ENCODE results near the gene CEP350.
A peak's percentile ranks its signal among the peaks of the same experiment; 100 is the strongest.
"Not testable (repeated sequence)": the region's sequence is repeated elsewhere in the genome, so short reads cannot be mapped to it uniquely, and the experiment has no call there.

CEP350 gene

DNA sequence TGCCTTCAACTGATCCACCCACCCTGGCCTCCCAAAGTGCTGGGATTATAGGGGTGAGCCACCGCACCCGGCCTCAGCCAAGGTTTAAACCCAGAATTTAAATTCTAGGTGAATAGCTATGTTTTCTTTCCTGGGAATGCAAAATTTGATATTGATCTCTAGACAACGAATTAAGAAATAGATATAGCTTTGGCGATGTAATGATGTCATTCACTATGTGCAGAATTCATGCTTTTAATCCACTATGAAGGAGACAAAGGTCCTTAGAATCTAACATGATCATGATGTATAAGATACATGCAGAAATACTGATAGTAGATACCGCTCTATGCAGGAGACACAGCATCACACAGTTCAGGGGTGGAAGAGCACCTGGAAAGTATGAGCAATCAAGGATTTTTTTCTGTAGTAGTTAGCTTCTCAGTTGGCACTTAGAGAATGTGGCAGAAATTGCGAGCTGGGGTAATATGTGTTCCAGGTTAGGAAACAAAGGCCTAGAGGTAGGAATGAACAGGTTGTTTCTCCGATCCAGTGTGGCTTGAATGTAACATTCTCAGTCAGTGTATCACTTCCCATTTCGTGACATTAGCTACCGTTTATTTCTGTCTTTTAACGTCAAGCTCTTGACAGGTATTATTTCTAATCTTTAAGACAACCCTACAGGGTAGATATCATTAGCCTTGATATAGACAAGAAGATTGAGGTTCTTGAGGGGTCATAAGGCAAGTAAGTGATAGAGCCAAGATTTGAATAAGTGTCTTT is 3.0 kb upstream of the CEP350 start:
- no peak for DNase-seq (ENCODE audit: low read depth)

DNA sequence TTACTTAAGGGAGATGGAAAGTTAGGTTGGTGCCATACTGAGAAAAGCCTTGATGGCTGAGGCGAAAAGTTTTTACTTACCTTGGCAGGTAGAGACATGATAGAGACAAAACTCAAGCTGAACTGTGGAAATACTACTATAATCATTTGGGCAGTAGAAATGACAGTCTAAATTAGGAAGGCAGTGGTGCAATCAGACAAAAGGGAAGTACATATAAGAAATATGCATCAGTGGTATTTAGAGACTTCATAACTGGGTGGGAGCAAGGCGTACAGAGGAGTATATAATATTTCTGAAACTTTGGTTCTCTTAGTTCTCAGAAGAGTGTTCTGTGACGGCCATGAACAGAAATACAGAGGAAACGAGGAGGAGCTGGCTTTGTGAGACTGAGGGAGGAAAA is 2.4 kb upstream of the CEP350 start:
- DNase-seq (ENCODE audit: low read depth), result no peak

DNA sequence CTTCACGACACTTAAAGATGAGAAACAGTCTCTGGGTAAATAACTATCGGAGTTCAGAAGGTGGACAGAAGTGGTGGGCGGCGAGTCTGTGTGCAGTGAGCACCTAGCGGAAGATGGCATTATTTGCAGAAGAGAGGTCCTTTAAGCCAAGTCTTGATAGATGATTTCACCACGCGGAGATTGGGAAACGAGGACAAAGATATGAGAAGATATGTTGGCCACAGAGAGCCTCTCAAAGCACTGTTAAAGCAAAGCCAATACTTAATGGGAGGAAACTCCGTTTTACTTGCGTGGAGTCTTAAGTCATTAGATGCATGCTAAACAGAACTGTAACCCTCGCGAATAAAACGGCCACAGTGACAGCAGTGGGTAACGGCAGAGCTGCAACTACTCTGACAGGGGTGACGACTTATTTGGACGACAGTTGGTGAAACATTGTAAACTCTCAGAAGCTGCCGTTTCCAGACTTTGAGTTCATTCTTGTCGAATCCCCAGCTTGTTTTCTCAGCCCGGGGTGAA is 577 bp upstream of the CEP350 start:
- DNase-seq (ENCODE audit: low read depth), result peak; percentile 70

GRCh38 chr1:179955287-179955680 is 674 bp downstream of the CEP350 start:
- DNase-seq (ENCODE audit: low read depth), result peak; percentile 26

DNA sequence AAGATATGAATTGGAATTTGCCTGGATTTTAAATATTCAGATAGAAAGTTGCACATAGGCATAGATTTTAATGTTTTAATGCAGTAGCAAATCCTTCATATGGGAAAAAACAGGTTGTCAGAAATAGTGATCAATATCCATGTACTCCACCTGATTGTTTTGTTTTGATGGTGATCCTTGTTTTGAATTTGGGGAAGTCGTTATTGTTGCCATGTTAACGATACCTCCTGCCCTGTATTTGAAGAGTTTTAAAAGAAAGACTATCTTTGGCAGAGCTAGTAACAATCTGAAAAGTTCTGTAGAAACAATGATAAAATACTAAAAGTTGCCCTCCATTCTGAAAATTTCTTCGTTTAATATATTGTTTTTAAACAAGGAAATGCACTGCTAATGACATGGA is 1.1 kb downstream of the CEP350 start:
- no peak for DNase-seq (ENCODE audit: low read depth)

- DNase-seq (ENCODE audit: low read depth), result no peak
Observed at GRCh38 chr1:179958359-179958758, 3.7 kb downstream of the CEP350 start.

- DNase-seq (ENCODE audit: low read depth), result not testable (repeated sequence)
Observed at GRCh38 chr1:179962168-179962567, 7.6 kb downstream of the CEP350 start.

DNA sequence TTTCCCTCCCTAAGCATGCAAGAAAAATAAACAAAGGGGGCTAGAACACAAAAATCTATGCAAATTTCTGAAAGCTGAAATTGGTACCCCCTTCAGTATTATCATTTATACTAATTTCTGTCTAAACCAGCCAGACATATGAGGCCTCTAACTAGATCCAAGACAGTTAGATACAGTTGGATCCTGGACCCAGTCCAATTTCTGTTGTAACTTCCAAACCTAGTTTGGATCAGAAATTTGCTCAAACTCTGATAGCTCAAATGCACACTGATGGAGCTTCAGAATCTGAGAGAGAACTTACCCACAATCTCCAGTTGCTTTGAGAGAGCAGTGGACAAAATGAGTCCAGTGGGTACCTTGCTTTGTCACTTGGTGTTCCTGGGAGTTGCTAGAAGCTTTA is 11.9 kb downstream of the CEP350 start:
- no peak for DNase-seq (ENCODE audit: low read depth)

DNA sequence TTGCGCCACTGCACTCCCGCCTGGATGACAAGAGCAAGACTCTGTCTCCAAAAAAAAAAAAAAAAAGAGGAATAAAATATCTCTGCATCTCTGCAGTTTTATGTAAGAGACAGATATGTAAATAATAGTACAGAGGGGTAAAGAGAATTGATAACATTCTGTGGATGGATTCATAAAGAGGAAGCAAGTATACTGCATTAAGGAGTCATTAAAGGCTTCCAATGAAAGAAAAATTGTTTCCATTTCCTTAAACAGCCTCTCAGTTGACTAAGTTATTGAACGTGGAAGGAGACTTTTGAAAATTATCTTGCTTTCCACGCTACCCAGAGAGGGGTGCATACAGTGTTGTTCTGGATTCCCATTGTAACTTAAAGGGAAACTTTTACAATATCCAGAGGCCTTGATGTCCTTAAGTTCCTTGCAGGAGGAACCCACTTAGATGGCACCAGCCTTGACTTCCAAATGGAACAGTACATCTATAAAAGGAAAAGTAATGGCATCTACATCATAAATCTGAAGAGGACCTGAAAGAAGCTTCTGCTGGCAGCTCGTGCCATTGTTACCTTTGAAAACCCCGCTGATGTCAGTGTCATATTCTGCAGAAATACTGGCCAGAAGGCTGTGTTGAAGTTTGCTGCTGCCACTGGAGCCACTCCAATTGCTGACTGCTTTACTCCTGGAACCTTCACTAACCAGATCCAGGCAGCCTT is 13.8 kb downstream of the CEP350 start:
- no peak for DNase-seq (ENCODE audit: low read depth)

DNA sequence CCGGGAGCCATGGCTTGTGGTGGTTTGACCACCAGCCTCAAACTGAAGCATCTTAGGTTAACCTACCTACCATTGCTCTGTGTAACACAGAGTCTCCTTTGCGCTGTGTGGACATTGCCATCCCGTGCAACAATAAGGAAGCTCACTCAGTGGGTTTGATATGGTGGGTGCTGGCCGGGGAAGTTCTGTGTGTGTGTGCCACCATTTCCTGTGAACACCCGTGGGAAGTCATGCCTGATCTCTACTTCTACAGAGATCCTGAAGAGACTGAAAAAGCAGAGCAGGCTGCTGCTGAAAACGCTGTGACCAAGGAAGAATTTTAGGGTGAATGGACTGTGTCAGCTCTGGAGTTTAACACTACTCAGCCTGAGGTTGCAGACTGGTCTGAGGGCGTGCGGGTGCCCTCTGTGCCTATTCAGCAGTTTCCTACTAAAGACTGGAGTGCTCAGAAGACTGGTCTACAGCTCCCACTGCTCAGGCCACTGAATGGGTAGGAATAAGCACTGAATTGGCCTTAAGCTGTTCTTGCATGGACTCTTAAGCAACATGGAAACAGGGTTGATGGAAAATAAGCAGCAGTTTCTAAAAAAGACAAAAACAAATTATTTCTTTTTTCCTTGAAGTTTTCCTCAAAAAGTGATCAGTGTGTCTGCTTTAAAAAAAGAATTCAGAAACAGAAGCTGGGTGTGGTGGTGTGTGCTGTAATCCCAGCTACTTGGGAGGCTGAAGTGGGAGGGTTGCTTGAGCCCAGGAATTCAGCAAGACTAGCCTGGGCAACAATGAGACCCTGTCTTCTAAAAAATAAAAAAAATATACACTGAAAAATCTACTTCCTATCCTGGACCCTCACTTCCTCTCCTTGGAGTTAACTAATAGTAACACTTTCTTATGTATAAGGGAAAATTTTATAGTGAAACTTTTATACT is 14.6 kb downstream of the CEP350 start:
- DNase-seq (ENCODE audit: low read depth), result no peak

GRCh38 chr1:179969962-179970361 is 15.4 kb downstream of the CEP350 start:
- DNase-seq (ENCODE audit: low read depth), result peak; percentile 60

- DNase-seq (ENCODE audit: low read depth), result no peak
Observed at GRCh38 chr1:179971563-179972496, 17.2 kb downstream of the CEP350 start.

DNA sequence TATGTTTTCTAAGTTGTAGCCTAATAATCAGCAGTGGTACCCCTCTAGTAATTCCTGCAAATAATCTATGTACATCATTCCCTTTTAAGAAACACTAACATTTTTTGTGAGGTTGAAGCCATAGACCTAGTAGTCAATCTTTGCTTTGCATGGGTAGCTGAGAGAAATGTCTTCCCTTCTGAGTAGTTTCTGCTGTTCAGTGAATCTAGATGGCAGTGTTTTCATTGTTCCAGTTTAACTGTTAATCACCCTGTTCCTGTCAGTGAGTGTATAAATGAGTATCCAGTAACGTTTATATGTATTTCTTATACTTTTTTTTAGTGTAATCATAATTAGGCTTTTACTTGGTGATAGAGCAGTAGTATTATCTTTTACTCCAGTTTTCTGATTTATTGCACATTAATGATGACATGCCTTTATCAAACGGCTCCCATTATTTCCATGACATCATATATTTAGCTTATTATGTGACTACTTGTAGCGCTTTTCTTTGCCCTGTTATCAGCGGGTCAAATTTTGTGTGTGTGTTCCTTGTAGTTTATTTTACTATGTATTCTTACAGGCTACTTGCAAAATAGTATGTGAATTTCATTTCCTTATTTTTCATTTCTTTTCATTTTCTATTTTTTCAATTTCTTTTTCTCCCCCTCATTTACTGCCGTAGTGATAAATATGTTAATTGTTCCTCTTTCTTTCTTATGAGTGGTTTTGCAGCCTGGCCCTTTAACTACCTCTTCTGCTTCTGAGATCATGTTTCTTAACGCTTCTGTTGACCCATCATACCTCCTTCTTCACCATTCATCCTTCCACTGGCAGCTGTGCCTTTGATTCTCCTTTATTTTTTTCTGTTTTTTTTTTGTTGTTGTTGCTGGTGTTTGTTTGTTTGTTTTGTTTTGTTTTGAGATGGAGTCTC is 18.8 kb downstream of the CEP350 start:
- DNase-seq (ENCODE audit: low read depth), result no peak

DNA sequence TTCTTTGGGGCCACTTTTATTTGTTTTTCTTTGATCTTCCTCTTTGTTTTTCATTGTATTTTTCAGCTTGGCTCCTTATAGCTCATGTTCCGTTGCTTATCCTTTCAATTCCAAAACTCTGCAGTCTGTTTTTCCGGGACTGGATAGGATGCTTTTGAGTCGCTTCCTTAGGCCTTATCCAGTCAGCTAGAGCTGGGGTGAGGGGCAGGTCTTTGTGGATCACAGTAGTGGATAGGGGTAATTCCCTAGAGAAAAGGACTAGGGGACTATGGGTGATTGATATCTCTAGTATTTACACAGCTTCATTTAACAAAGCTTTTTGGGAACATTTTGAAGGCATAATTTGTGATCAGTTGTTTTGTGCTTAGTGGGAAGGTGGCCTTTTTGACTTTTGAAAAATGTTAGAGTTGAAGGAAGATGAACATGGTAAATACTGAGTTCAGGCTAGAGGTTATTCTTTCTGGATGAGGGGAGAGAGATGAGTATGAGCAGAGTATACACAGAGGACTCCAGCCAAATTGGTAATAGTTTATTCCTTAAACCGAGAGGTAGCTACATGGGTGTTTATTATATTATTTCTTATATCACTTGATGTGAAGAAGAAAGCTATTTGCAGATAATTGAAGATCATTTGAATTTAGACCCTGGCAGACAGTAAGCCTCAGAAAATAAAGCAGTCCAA is 22.5 kb downstream of the CEP350 start:
- DNase-seq (ENCODE audit: low read depth), result no peak

DNA sequence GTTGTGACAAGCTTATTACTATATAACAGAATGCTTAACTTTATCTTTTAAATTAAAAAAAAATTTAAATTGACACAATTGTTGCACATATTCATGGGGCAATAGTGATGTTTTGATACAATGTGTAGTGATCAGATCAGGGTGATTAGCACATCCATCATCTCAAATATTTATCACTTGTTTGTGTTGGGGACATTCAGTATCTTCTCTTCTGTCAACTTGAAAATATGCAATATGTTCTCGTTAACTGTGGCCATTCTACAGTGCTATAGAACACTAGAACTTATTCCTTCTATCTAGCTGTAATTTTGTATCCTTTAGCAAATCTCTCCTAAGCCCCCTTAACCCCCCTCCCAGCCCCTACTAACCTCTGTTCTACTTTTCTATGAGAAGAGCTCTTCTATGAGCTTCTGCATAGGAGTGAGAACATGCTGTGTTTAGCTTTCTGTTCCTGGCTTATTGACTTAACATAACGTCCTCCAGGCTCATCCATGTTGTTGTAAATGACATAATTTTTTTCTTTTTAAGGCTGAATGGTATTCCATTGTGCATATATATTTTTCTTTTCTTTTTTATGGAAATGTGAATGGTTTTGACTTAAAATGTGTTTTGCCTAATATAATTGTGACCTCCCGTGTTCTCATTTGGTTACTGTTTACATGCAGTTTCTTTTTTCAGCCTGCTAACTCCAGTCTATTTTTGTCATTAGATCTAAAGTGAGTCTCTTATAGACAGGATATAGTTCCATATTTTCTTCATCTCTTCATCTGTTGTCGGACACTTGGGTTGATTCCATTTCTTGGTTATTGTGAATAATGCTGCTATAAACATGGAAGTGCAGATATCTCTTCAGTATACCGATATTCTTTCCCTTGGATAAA is 23.8 kb downstream of the CEP350 start:
- no peak for DNase-seq (ENCODE audit: low read depth)

DNA sequence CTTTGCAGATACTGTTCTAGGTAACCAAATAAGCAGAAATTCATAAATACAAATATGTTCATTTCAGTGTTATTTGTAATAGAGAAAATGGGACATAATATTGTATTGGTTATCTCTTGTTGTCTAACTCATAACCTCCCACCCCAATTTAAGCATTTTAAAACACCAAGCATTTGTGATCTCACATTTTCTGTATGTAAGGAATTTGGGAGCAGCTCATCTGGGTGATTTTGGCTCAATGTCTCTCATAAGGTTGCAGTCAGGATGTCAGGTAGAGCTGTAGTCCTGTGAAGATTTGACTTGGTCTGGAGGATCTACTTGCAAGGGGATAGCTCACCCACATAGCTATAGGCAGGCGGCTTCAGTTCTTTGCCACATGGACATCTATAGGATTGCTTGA is 29.5 kb downstream of the CEP350 start:
- DNase-seq (ENCODE audit: low read depth), result no peak

DNA sequence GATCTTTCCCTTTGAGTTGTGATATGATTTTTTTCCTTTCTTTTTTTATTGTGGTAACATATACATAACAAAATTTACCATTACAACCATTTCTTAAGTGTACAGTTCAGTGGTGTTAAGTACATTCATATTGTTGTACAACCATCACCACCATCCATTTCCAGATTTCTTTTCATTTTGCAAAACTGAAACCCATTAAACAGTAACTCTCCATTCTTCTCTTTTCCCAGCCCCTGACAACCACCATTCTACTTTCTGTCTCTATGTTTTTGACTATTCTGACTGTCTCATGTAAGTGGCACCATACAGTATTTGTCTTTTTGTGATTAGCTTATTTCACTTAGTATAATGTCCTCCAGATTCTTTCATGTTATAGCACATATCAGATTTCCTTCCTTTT is 30.3 kb downstream of the CEP350 start:
- DNase-seq (ENCODE audit: low read depth), result no peak

DNA sequence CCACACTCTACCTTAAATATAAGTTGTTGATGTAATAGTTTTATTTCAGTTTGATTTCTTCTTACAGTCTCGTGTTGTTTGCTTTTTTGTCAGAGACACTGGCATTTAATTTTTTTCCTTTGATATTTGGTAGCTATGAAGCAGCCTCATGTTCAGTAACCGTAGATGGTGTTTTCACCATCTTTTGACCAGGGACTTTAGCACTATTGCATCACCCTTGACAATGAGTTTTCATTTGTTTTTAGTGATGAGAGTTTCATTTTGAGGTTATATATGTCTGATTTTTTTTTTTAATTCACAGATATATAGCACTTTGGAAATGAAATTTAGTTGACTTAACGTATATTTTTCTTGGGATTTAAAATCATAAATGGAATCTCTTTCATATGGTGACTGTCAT is 36.2 kb downstream of the CEP350 start:
- no peak for DNase-seq (ENCODE audit: low read depth)

- peak; percentile 35 for DNase-seq (ENCODE audit: low read depth)
Observed at GRCh38 chr1:179995576-179995975, 41.0 kb downstream of the CEP350 start.
